HEK293 (cell line): Measurements from ENCODE around the gene CAPN15.
A peak's percentile ranks its signal among the peaks of the same experiment; 100 is the strongest.

ENCODE experiments used
- CTCF ChIA-PET: fragments of 350-600 bp; formaldehyde crosslinking; extraction: SDS; loops from one replicate; lab custom pipeline; 2021; ENCODE audit warnings: antibody characterized with exemption; lab: Yijun Ruan, JAX
- POLR2A ChIA-PET: fragments of 300-600 bp; formaldehyde crosslinking; extraction: SDS; loops from one replicate; lab custom pipeline; 2020; ENCODE audit warnings: antibody characterized with exemption, inconsistent platforms; lab: Yijun Ruan, JAX
- H3K27ac ChIP-seq: fragments of 200-500 bp; sonication (Bioruptor generic); 2 replicates; pipeline ENCODE4 v1.5.1; 2014; ENCODE audit warnings: low read depth, low read length, control low read depth, inconsistent platforms; ENCODE audit errors: extremely low read depth
- H3K36me3 ChIP-seq, 2 experiments: fragments of 200-500 bp in 1 of 2; sonication (Bioruptor generic) in 1 of 2; 1 replicate in 1 of 2; 2 replicates in 1 of 2; pipeline ENCODE4 v1.5.1; 2014 to 2017; ENCODE audit warnings: inconsistent platforms in 2 of 2, low read length in 2 of 2; ENCODE audit not compliant: control insufficient read depth in 2 of 2, insufficient read depth in 1 of 2
- H3K4me1 ChIP-seq: fragments of 200-500 bp; sonication (Bioruptor generic); 2 replicates; pipeline ENCODE4 v1.5.1; 2014; ENCODE audit warnings: mild to moderate bottlenecking, low read length, inconsistent platforms; ENCODE audit not compliant: control insufficient read depth, insufficient read depth
- H3K4me3 ChIP-seq: 2 replicates; pipeline ENCODE4 v1.5.1; 2011; ENCODE audit warnings: low read depth, mild to moderate bottlenecking, control low read depth, low read length, moderate library complexity
- H3K9me3 ChIP-seq: fragments of 200-500 bp; sonication (Bioruptor generic); 2 replicates; pipeline ENCODE4 v1.5.1; 2014; ENCODE audit warnings: low read depth, low read length, inconsistent platforms; ENCODE audit not compliant: control insufficient read depth, insufficient read depth
- BCL11A ChIP-seq: fragments of 450-650 bp; formaldehyde crosslinking; IDR thresholded peaks from 2 replicates; pipeline ENCODE4 v1.5.1; 2016; ENCODE audit warnings: low read depth, missing biosample characterization, missing genetic modification characterization
- KLF7 ChIP-seq: fragments of 450-650 bp; formaldehyde crosslinking; IDR thresholded peaks from 2 replicates; pipeline ENCODE4 v1.5.1; 2016; ENCODE audit warnings: missing biosample characterization, missing genetic modification characterization, borderline replicate concordance
- OVOL3 ChIP-seq: fragments of 450-650 bp; formaldehyde crosslinking; IDR thresholded peaks from 2 replicates; pipeline ENCODE4 v1.5.1; 2016; ENCODE audit warnings: missing biosample characterization, missing genetic modification characterization
- PRDM1 ChIP-seq: fragments of 450-650 bp; formaldehyde crosslinking; IDR thresholded peaks from 2 replicates; pipeline ENCODE4; 2016; ENCODE audit warnings: missing biosample characterization, missing genetic modification characterization
- PRDM4 ChIP-seq: fragments of 450-650 bp; formaldehyde crosslinking; IDR thresholded peaks from 2 replicates; pipeline ENCODE4 v1.5.1; 2017; ENCODE audit warnings: missing biosample characterization, missing genetic modification characterization
- SCRT2 ChIP-seq: fragments of 450-650 bp; formaldehyde crosslinking; IDR thresholded peaks from 2 replicates; pipeline ENCODE4 v1.5.1; 2016; ENCODE audit warnings: missing biosample characterization, missing genetic modification characterization
- SP2 ChIP-seq: fragments of 450-650 bp; formaldehyde crosslinking; IDR thresholded peaks from 2 replicates; pipeline ENCODE4 v1.5.1; 2016; ENCODE audit warnings: missing biosample characterization, missing genetic modification characterization
- TRIM28 ChIP-seq: IDR thresholded peaks from 2 replicates; pipeline ENCODE4 v1.6.1; 2011; ENCODE audit warnings: low read length, control low read depth, borderline replicate concordance
- ZBTB44 ChIP-seq: fragments of 450-650 bp; IDR thresholded peaks from 2 replicates; pipeline ENCODE4 v1.5.1; 2018; ENCODE audit warnings: missing biosample characterization, mild to moderate bottlenecking, missing genetic modification characterization
- ZFHX2 ChIP-seq: fragments of 450-650 bp; formaldehyde crosslinking; conservative IDR thresholded peaks from 2 replicates; pipeline ENCODE4 v1.5.1; 2016; ENCODE audit warnings: missing biosample characterization, missing genetic modification characterization
- ZFP69B ChIP-seq: fragments of 450-650 bp; formaldehyde crosslinking; IDR thresholded peaks from 2 replicates; pipeline ENCODE4 v1.5.1; 2016; ENCODE audit warnings: missing biosample characterization, missing genetic modification characterization
- ZNF112 ChIP-seq: fragments of 450-650 bp; formaldehyde crosslinking; IDR thresholded peaks from 2 replicates; pipeline ENCODE4 v1.5.0; 2017; ENCODE audit warnings: missing biosample characterization, missing genetic modification characterization
- ZNF140 ChIP-seq: fragments of 450-650 bp; formaldehyde crosslinking; IDR thresholded peaks from 2 replicates; pipeline ENCODE4 v1.5.1; 2016; ENCODE audit warnings: missing biosample characterization, missing genetic modification characterization
- ZNF174 ChIP-seq: fragments of 450-650 bp; formaldehyde crosslinking; IDR thresholded peaks from 2 replicates; pipeline ENCODE4 v1.5.0; 2017; ENCODE audit warnings: missing biosample characterization, mild to moderate bottlenecking, missing genetic modification characterization
- ZNF19 ChIP-seq: fragments of 450-650 bp; formaldehyde crosslinking; IDR thresholded peaks from 2 replicates; pipeline ENCODE4; 2016; ENCODE audit warnings: missing biosample characterization, missing genetic modification characterization, low read depth
- ZNF223 ChIP-seq: fragments of 450-650 bp; formaldehyde crosslinking; IDR thresholded peaks from 2 replicates; pipeline ENCODE4 v1.5.1; 2016; ENCODE audit warnings: missing biosample characterization, missing genetic modification characterization
- ZNF26 ChIP-seq: fragments of 450-650 bp; formaldehyde crosslinking; IDR thresholded peaks from 2 replicates; pipeline ENCODE4 v1.5.1; 2016; ENCODE audit warnings: missing biosample characterization, missing genetic modification characterization
- ZNF266 ChIP-seq: fragments of 450-650 bp; formaldehyde crosslinking; IDR thresholded peaks from 2 replicates; pipeline ENCODE4 v1.5.1; 2016; ENCODE audit warnings: missing biosample characterization, missing genetic modification characterization, low read depth
- ZNF302 ChIP-seq: fragments of 450-650 bp; formaldehyde crosslinking; IDR thresholded peaks from 2 replicates; pipeline ENCODE4 v1.5.1; 2016; ENCODE audit warnings: missing biosample characterization, missing genetic modification characterization, low read depth
- ZNF335 ChIP-seq: fragments of 450-650 bp; formaldehyde crosslinking; conservative IDR thresholded peaks from 2 replicates; pipeline ENCODE4 v1.5.1; 2016; ENCODE audit warnings: missing biosample characterization, missing genetic modification characterization
- ZNF366 ChIP-seq: fragments of 450-650 bp; formaldehyde crosslinking; conservative IDR thresholded peaks from 2 replicates; pipeline ENCODE4 v1.5.1; 2016; ENCODE audit warnings: missing biosample characterization, missing genetic modification characterization
- ZNF404 ChIP-seq: fragments of 450-650 bp; formaldehyde crosslinking; IDR thresholded peaks from 2 replicates; pipeline ENCODE4 v1.5.1; 2017; ENCODE audit warnings: missing biosample characterization, missing genetic modification characterization
- ZNF416 ChIP-seq: fragments of 450-650 bp; formaldehyde crosslinking; IDR thresholded peaks from 2 replicates; pipeline ENCODE4 v1.5.1; 2016; ENCODE audit warnings: missing biosample characterization, missing genetic modification characterization
- ZNF473 ChIP-seq: fragments of 450-650 bp; formaldehyde crosslinking; IDR thresholded peaks from 2 replicates; pipeline ENCODE4 v1.5.1; 2017; ENCODE audit warnings: missing biosample characterization, missing genetic modification characterization
- ZNF48 ChIP-seq: fragments of 450-650 bp; formaldehyde crosslinking; IDR thresholded peaks from 2 replicates; pipeline ENCODE4 v1.5.1; 2016; ENCODE audit warnings: missing biosample characterization, missing genetic modification characterization
- ZNF488 ChIP-seq: fragments of 450-650 bp; formaldehyde crosslinking; IDR thresholded peaks from 2 replicates; pipeline ENCODE4 v1.5.1; 2016; ENCODE audit warnings: missing biosample characterization, missing genetic modification characterization
- ZNF555 ChIP-seq: fragments of 450-650 bp; formaldehyde crosslinking; conservative IDR thresholded peaks from 2 replicates; pipeline ENCODE4 v1.5.1; 2017; ENCODE audit warnings: missing biosample characterization, mild to moderate bottlenecking, missing genetic modification characterization, inconsistent platforms
- ZNF558 ChIP-seq: fragments of 450-650 bp; formaldehyde crosslinking; IDR thresholded peaks from 2 replicates; pipeline ENCODE4 v1.5.1; 2016; ENCODE audit warnings: missing biosample characterization, missing genetic modification characterization
- ZNF610 ChIP-seq: fragments of 450-650 bp; formaldehyde crosslinking; IDR thresholded peaks from 2 replicates; pipeline ENCODE4 v1.5.1; 2016; ENCODE audit warnings: missing biosample characterization, missing genetic modification characterization, borderline replicate concordance
- ZNF621 ChIP-seq: fragments of 450-650 bp; formaldehyde crosslinking; IDR thresholded peaks from 2 replicates; pipeline ENCODE4 v1.5.1; 2017; ENCODE audit warnings: missing biosample characterization, missing genetic modification characterization
- ZNF623 ChIP-seq: fragments of 450-650 bp; formaldehyde crosslinking; IDR thresholded peaks from 2 replicates; pipeline ENCODE4 v1.5.1; 2016; ENCODE audit warnings: missing biosample characterization, missing genetic modification characterization
- ZNF626 ChIP-seq: fragments of 450-650 bp; sonication (Bioruptor Pico); formaldehyde crosslinking; IDR thresholded peaks from 2 replicates; pipeline ENCODE4 v1.5.1; 2018; ENCODE audit warnings: missing biosample characterization, missing genetic modification characterization, inconsistent platforms
- ZNF747 ChIP-seq: fragments of 450-650 bp; formaldehyde crosslinking; IDR thresholded peaks from 2 replicates; pipeline ENCODE4 v1.5.1; 2016; ENCODE audit warnings: missing biosample characterization, missing genetic modification characterization
- ZNF830 ChIP-seq: fragments of 450-650 bp; IDR thresholded peaks from 2 replicates; pipeline ENCODE4 v1.5.0; 2018; ENCODE audit warnings: missing biosample characterization, missing genetic modification characterization, low read depth, mild to moderate bottlenecking, moderate library complexity
- ZSCAN16 ChIP-seq: fragments of 450-650 bp; formaldehyde crosslinking; IDR thresholded peaks from 2 replicates; pipeline ENCODE4 v1.5.1; 2016; ENCODE audit warnings: missing biosample characterization, missing genetic modification characterization

The CAPN15 gene

GRCh38 chr16:525520-526180 is 1.9 kb upstream of the CAPN15 start:
- H3K9me3 ChIP-seq: no peaks in the 10 kb centered on the region
- no peak overlapping the region for H3K4me3 ChIP-seq
- CTCF ChIA-PET: interaction anchor here (0.9 to 1.0 kb wide), 2 partner anchors 133 to 134 kb away, joined by 3 to 4 read pairs; no protein-coding TSS in a partner anchor
- H3K27ac ChIP-seq: peak overlapping the region; percentile 97; the same call in 1 of the 2 replicates
- peaks cover 8% of the 10 kb centered on the region for H3K4me1 ChIP-seq
- peaks cover 0 to 28% of the 10 kb centered on the region in 2 experiments; a peak in 1 of 3 replicates for H3K36me3 ChIP-seq
- POLR2A ChIA-PET: interaction anchor here (0.6 to 1.2 kb wide), 2 partner anchors 45 to 63 kb away, joined by 3 to 4 read pairs; no protein-coding TSS in a partner anchor
- no peak for TF ChIP-seq OVOL3 (tag by site-specific recombination)
- TF ChIP-seq ZNF48: no peak
- no peak for TF ChIP-seq ZNF610 (tag by site-specific recombination)
- no peak for TF ChIP-seq ZNF19 (tag by site-specific recombination)
- no peak for TF ChIP-seq ZNF302 (tag by site-specific recombination)
- no peak for TF ChIP-seq ZNF626 (tag by site-specific recombination)
- TF ChIP-seq SCRT2 (tag by site-specific recombination): peak; percentile 99
- no peak for TF ChIP-seq ZNF335 (tag by site-specific recombination)
- no peak for TF ChIP-seq ZSCAN16 (tag by site-specific recombination)
- TF ChIP-seq BCL11A (tag by site-specific recombination): no peak
- no peak for TF ChIP-seq ZNF416 (tag by site-specific recombination)
- TF ChIP-seq ZNF26: no peak
- TF ChIP-seq ZNF174: no peak
- TF ChIP-seq ZNF830 (tag by site-specific recombination): no peak
- TF ChIP-seq ZNF488 (tag by site-specific recombination): no peak
- no peak for TF ChIP-seq ZNF140
- TF ChIP-seq KLF7: no peak
- peak; percentile 84 for TF ChIP-seq PRDM1 (tag by site-specific recombination)
- TF ChIP-seq ZNF473 (tag by site-specific recombination): no peak
- no peak for TF ChIP-seq ZNF747 (tag by site-specific recombination)
- no peak for TF ChIP-seq ZNF555 (tag by site-specific recombination)
- TF ChIP-seq ZNF223 (tag by site-specific recombination): no peak
- no peak for TF ChIP-seq ZNF621 (tag by site-specific recombination)
- no peak for TF ChIP-seq ZNF266
- TF ChIP-seq ZNF623 (tag by site-specific recombination): no peak
- TF ChIP-seq ZNF404 (tag by site-specific recombination): no peak
- no peak for TF ChIP-seq ZFP69B (tag by site-specific recombination)
- no peak for TF ChIP-seq ZBTB44 (tag by site-specific recombination)
- no peak for TF ChIP-seq SP2
- TF ChIP-seq PRDM4 (tag by site-specific recombination): no peak
- no peak for TF ChIP-seq ZNF558 (tag by site-specific recombination)
- TF ChIP-seq ZNF366 (tag by site-specific recombination): peak; percentile 56; the same call in 1 of the 2 replicates
- TF ChIP-seq ZNF112 (tag by site-specific recombination): no peak
- TF ChIP-seq TRIM28: no peak
- TF ChIP-seq ZFHX2 (tag by site-specific recombination): no peak
